ENCODE measurements around the gene PRLR.

GRCh38 chr5:35117967-35118366, 112.3 kb downstream of the PRLR start:
- TF ChIP-seq CTCF (conservative IDR thresholded peaks at IDR 0.05): no peak
- TF ChIP-seq ZFX (IDR thresholded peaks at IDR 0.05): no peak

Measured in C4-2B (cell line).